Measurements from ENCODE around the gene SMS.

The SMS gene

GRCh38 chrX:21974011-21974385, 33.5 kb downstream of the SMS start:
- H3K36me3 ChIP-seq (ENCODE audit: low read length): no peaks in the 10 kb centered on the region
- H3K27ac ChIP-seq (ENCODE audit: low read depth, low read length): no peak overlapping the region
- no peaks in the 10 kb centered on the region for H3K27me3 ChIP-seq (ENCODE audit: low read length)
- no peak for TF ChIP-seq EZH2phosphoT487 (conservative IDR thresholded peaks at IDR 0.05; ENCODE audit: low read length)
- no peak for TF ChIP-seq CTCF (IDR thresholded peaks at IDR 0.05; ENCODE audit: insufficient read depth, low read length, poor library complexity, severe bottlenecking)
- H3F3A ChIP-seq (ENCODE audit: insufficient read depth): no peaks in the 10 kb centered on the region
- no peak overlapping the region for H3K4me3 ChIP-seq (ENCODE audit: insufficient read depth, low read length, poor library complexity, severe bottlenecking)
- no peak overlapping the region for H2AFZ ChIP-seq (ENCODE audit: low read depth, low read length, severe bottlenecking)
- H4K20me1 ChIP-seq (ENCODE audit: low read depth, low read length): no peaks in the 10 kb centered on the region
- H3K4me2 ChIP-seq (ENCODE audit: low read depth, low read length, poor library complexity, severe bottlenecking): no peak overlapping the region
- no peaks in the 10 kb centered on the region for H3K79me2 ChIP-seq (ENCODE audit: insufficient read depth, low read length)
- no peaks in the 10 kb centered on the region for H3K9me2 ChIP-seq (replicated peaks; ENCODE audit: insufficient read depth, low read length)
- H3K9ac ChIP-seq (ENCODE audit: low read length): no peak overlapping the region
- H3K9me3 ChIP-seq (ENCODE audit: insufficient read depth, low read length): no peaks in the 10 kb centered on the region

GRCh38 chrX:21975242-21975641, 34.7 kb downstream of the SMS start:
- no peak overlapping the region for H3K4me3 ChIP-seq (ENCODE audit: insufficient read depth, low read length, poor library complexity, severe bottlenecking)
- H3K27ac ChIP-seq (ENCODE audit: low read depth, low read length): no peak overlapping the region
- no peak overlapping the region for H2AFZ ChIP-seq (ENCODE audit: low read depth, low read length, severe bottlenecking)
- no peaks in the 10 kb centered on the region for H3K79me2 ChIP-seq (ENCODE audit: insufficient read depth, low read length)
- TF ChIP-seq EZH2phosphoT487 (conservative IDR thresholded peaks at IDR 0.05; ENCODE audit: low read length) (no peak), CTCF (IDR thresholded peaks at IDR 0.05; ENCODE audit: insufficient read depth, low read length, poor library complexity, severe bottlenecking) (no peak)
- no peaks in the 10 kb centered on the region for H3K9me2 ChIP-seq (replicated peaks; ENCODE audit: insufficient read depth, low read length)
- H3K4me2 ChIP-seq (ENCODE audit: low read depth, low read length, poor library complexity, severe bottlenecking): no peak overlapping the region
- H4K20me1 ChIP-seq (ENCODE audit: low read depth, low read length): no peaks in the 10 kb centered on the region
- no peak overlapping the region for H3K9ac ChIP-seq (ENCODE audit: low read length)
- no peaks in the 10 kb centered on the region for H3K36me3 ChIP-seq (ENCODE audit: low read length)
- H3K27me3 ChIP-seq (ENCODE audit: low read length): no peaks in the 10 kb centered on the region
- no peaks in the 10 kb centered on the region for H3K9me3 ChIP-seq (ENCODE audit: insufficient read depth, low read length)
- no peaks in the 10 kb centered on the region for H3F3A ChIP-seq (ENCODE audit: insufficient read depth)

GRCh38 chrX:21975812-21976211, 35.3 kb downstream of the SMS start:
- no peaks in the 10 kb centered on the region for H3K9me3 ChIP-seq (ENCODE audit: insufficient read depth, low read length)
- H3F3A ChIP-seq (ENCODE audit: insufficient read depth): no peaks in the 10 kb centered on the region
- TF ChIP-seq CTCF (IDR thresholded peaks at IDR 0.05; ENCODE audit: insufficient read depth, low read length, poor library complexity, severe bottlenecking) (no peak), EZH2phosphoT487 (conservative IDR thresholded peaks at IDR 0.05; ENCODE audit: low read length) (no peak)
- no peak overlapping the region for H3K9ac ChIP-seq (ENCODE audit: low read length)
- no peak overlapping the region for H2AFZ ChIP-seq (ENCODE audit: low read depth, low read length, severe bottlenecking)
- no peaks in the 10 kb centered on the region for H3K27me3 ChIP-seq (ENCODE audit: low read length)
- no peak overlapping the region for H3K27ac ChIP-seq (ENCODE audit: low read depth, low read length)
- no peaks in the 10 kb centered on the region for H3K36me3 ChIP-seq (ENCODE audit: low read length)
- no peaks in the 10 kb centered on the region for H3K79me2 ChIP-seq (ENCODE audit: insufficient read depth, low read length)
- no peaks in the 10 kb centered on the region for H4K20me1 ChIP-seq (ENCODE audit: low read depth, low read length)
- no peak overlapping the region for H3K4me3 ChIP-seq (ENCODE audit: insufficient read depth, low read length, poor library complexity, severe bottlenecking)
- H3K4me2 ChIP-seq (ENCODE audit: low read depth, low read length, poor library complexity, severe bottlenecking): no peak overlapping the region
- H3K9me2 ChIP-seq (replicated peaks; ENCODE audit: insufficient read depth, low read length): no peaks in the 10 kb centered on the region

GRCh38 chrX:21978346-21978745, 37.8 kb downstream of the SMS start:
- Histone ChIP-seq H3K4me3 (ENCODE audit: insufficient read depth, low read length, poor library complexity, severe bottlenecking) (no peak overlapping the region), H3K27ac (ENCODE audit: low read depth, low read length) (no peak overlapping the region), H4K20me1 (ENCODE audit: low read depth, low read length) (no peaks in the 10 kb centered on the region), H3K9ac (ENCODE audit: low read length) (no peak overlapping the region), H3K36me3 (ENCODE audit: low read length) (no peaks in the 10 kb centered on the region), H3K27me3 (ENCODE audit: low read length) (no peaks in the 10 kb centered on the region), H3K9me2 (replicated peaks; ENCODE audit: insufficient read depth, low read length) (no peaks in the 10 kb centered on the region), H3K4me2 (ENCODE audit: low read depth, low read length, poor library complexity, severe bottlenecking) (no peak overlapping the region), H3K79me2 (ENCODE audit: insufficient read depth, low read length) (no peaks in the 10 kb centered on the region), H3F3A (ENCODE audit: insufficient read depth) (no peaks in the 10 kb centered on the region), H3K9me3 (ENCODE audit: insufficient read depth, low read length) (no peaks in the 10 kb centered on the region), H2AFZ (ENCODE audit: low read depth, low read length, severe bottlenecking) (no peak overlapping the region)
- TF ChIP-seq CTCF (IDR thresholded peaks at IDR 0.05; ENCODE audit: insufficient read depth, low read length, poor library complexity, severe bottlenecking) (no peak), EZH2phosphoT487 (conservative IDR thresholded peaks at IDR 0.05; ENCODE audit: low read length) (no peak)
